HL-60 (cell line): ENCODE data around the gene VSNL1.

Experiments
- DNase-seq, 2 experiments: peaks; one replicate each; pipeline ENCODE4 v3.0.0-alpha.2; 2010 to 2020; ENCODE audit warnings: low read depth in 1 of 2, low spot score in 1 of 2
- H3K27ac ChIP-seq: fragments of 250-450 bp; sonication (Bioruptor Pico); replicated peaks from 2 replicates; pipeline ENCODE4 v1.5.1; 2020; ENCODE audit warnings: mild to moderate bottlenecking, moderate library complexity
- H3K27me3 ChIP-seq: fragments of 250-450 bp; sonication (Bioruptor Pico); 2 replicates; pipeline ENCODE4 v1.5.1; 2021; ENCODE audit warnings: mild to moderate bottlenecking, moderate library complexity; ENCODE audit not compliant: insufficient read depth, poor library complexity, severe bottlenecking
- H3K4me3 ChIP-seq: replicated peaks from 2 replicates; pipeline ENCODE4 v1.5.1; 2011; ENCODE audit warnings: mild to moderate bottlenecking, control low read depth, low read length; ENCODE audit not compliant: insufficient read depth
- GABPA ChIP-seq: IDR thresholded peaks from 2 replicates; pipeline ENCODE4 v1.6.1; 2012; ENCODE audit warnings: low read depth
- POLR2AphosphoS5 ChIP-seq: IDR thresholded peaks from 2 replicates; pipeline ENCODE4 v1.6.1; 2012; ENCODE audit warnings: low read depth
- SPI1 ChIP-seq: IDR thresholded peaks from 2 replicates; pipeline ENCODE4 v1.6.1; 2012; ENCODE audit warnings: low read depth, mild to moderate bottlenecking, borderline replicate concordance
- TF ChIP-seq, protein P1 (sequence below): IDR thresholded peaks from one replicate; pipeline ENCODE4 v1.5.1; 2011; ENCODE audit warnings: low read length, control low read depth, inconsistent platforms; ENCODE audit not compliant: insufficient read depth
- TF ChIP-seq, protein P2 (sequence below): IDR thresholded peaks from 2 replicates; pipeline ENCODE4 v1.6.1; 2012; ENCODE audit warnings: low read depth; ENCODE audit not compliant: insufficient replicate concordance

The VSNL1 gene

DNA sequence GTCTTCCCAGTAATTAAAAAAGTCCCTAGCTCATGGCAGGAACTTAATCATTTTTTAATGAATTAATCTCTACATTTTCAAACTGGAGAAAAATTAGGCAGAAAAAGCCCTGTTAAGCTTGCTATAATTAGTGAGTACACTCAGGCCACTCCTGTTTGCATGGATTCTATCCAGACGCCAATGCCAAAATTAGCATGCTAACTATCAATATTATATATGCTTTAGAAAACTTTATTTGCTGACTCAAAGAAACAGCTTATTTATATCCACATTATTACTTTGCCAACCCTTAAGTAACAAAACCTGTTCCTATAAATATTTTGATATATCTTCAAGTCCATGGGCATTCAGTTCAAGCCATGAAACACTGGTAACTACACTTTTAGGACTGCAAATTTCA lies 122.2 kb downstream of the VSNL1 start:
- no peak for DNase-seq
- no peak overlapping the region for H3K4me3 ChIP-seq
- TF ChIP-seq SPI1 (no peak), GABPA (no peak), POLR2AphosphoS5 (no peak)
- TF ChIP-seq, protein P1, sequence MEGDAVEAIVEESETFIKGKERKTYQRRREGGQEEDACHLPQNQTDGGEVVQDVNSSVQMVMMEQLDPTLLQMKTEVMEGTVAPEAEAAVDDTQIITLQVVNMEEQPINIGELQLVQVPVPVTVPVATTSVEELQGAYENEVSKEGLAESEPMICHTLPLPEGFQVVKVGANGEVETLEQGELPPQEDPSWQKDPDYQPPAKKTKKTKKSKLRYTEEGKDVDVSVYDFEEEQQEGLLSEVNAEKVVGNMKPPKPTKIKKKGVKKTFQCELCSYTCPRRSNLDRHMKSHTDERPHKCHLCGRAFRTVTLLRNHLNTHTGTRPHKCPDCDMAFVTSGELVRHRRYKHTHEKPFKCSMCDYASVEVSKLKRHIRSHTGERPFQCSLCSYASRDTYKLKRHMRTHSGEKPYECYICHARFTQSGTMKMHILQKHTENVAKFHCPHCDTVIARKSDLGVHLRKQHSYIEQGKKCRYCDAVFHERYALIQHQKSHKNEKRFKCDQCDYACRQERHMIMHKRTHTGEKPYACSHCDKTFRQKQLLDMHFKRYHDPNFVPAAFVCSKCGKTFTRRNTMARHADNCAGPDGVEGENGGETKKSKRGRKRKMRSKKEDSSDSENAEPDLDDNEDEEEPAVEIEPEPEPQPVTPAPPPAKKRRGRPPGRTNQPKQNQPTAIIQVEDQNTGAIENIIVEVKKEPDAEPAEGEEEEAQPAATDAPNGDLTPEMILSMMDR = no peak
- TF ChIP-seq, protein P2, sequence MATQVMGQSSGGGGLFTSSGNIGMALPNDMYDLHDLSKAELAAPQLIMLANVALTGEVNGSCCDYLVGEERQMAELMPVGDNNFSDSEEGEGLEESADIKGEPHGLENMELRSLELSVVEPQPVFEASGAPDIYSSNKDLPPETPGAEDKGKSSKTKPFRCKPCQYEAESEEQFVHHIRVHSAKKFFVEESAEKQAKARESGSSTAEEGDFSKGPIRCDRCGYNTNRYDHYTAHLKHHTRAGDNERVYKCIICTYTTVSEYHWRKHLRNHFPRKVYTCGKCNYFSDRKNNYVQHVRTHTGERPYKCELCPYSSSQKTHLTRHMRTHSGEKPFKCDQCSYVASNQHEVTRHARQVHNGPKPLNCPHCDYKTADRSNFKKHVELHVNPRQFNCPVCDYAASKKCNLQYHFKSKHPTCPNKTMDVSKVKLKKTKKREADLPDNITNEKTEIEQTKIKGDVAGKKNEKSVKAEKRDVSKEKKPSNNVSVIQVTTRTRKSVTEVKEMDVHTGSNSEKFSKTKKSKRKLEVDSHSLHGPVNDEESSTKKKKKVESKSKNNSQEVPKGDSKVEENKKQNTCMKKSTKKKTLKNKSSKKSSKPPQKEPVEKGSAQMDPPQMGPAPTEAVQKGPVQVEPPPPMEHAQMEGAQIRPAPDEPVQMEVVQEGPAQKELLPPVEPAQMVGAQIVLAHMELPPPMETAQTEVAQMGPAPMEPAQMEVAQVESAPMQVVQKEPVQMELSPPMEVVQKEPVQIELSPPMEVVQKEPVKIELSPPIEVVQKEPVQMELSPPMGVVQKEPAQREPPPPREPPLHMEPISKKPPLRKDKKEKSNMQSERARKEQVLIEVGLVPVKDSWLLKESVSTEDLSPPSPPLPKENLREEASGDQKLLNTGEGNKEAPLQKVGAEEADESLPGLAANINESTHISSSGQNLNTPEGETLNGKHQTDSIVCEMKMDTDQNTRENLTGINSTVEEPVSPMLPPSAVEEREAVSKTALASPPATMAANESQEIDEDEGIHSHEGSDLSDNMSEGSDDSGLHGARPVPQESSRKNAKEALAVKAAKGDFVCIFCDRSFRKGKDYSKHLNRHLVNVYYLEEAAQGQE = no peak

DNA sequence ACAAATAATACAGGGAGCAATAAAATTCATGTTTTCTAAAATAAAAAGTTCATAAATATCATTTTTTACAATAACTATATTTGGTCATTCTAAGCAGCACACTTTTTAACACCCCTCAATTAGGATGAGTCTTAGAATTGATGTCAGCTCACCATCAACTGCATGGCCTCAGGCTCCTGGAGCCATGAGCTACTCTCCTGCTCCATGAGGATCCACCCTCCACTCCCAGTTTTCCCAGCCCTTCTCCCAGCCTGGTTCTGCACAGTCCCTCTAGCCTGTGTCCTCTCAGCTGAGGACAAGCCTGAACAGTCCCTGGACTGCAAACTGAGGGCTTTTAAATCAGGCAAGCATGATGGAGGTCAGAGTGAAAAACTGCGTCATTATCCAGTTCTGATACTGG lies 124.0 kb downstream of the VSNL1 start:
- Histone ChIP-seq H3K27me3 (no peaks in the 10 kb centered on the region), H3K4me3 (no peak overlapping the region), H3K27ac (no peak overlapping the region)
- TF ChIP-seq, protein P2 = no peak
- TF ChIP-seq POLR2AphosphoS5 (no peak), SPI1 (no peak), GABPA (no peak)
- TF ChIP-seq, protein P1 = no peak
- no peak for DNase-seq

More for the DNA sequence above, 122.2 kb downstream of the VSNL1 start:
- Histone ChIP-seq H3K27me3 (no peaks in the 10 kb centered on the region), H3K27ac (no peak overlapping the region)

DNA sequence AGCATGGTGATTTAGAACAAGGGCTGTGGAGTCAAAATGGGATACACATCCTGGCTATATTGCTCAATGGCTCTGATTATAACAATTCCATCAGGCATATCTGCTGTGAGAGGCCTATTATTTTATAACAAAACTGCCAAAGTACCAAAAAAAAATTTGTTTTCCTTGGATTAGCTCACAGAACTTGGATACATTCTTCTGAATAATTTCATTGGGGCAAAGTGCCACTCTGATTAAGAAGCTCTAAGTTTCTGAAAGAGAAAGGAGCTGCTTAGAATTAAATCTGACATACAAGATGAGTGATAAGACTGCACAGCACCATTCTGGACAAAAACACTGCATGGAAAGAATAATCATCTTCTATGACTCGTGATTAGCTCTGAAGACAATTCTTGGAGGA lies 127.4 kb downstream of the VSNL1 start:
- DNase-seq = no peak
- TF ChIP-seq, protein P1 = no peak
- TF ChIP-seq SPI1 = no peak
- TF ChIP-seq POLR2AphosphoS5 = no peak
- TF ChIP-seq GABPA = no peak
- TF ChIP-seq, protein P2 = no peak
- Histone ChIP-seq H3K4me3 (no peak overlapping the region), H3K27ac (no peak overlapping the region), H3K27me3 (no peaks in the 10 kb centered on the region)
